Measurements from ENCODE around the gene DNM3.
A peak's percentile ranks its signal among the peaks of the same experiment; 100 is the strongest.

The DNM3 gene

GRCh38 chr1:171985639-171986038 lies 144.3 kb downstream of the DNM3 start:
- H3K27ac ChIP-seq (ENCODE audit: low read depth, low read length), result no peak overlapping the region
- no peak overlapping the region for H3K4me3 ChIP-seq (ENCODE audit: insufficient read depth, low read length, poor library complexity, severe bottlenecking)
- no peaks in the 10 kb centered on the region for H3K9me2 ChIP-seq (replicated peaks; ENCODE audit: insufficient read depth, low read length)
- no peak overlapping the region for H2AFZ ChIP-seq (ENCODE audit: low read depth, low read length, severe bottlenecking)
- H3K9ac ChIP-seq (ENCODE audit: low read length), result no peak overlapping the region
- no peaks in the 10 kb centered on the region for H3K36me3 ChIP-seq (ENCODE audit: low read length)
- H3K4me2 ChIP-seq (ENCODE audit: low read depth, low read length, poor library complexity, severe bottlenecking), result no peak overlapping the region
- H3K79me2 ChIP-seq (ENCODE audit: insufficient read depth, low read length), result no peaks in the 10 kb centered on the region
- no peaks in the 10 kb centered on the region for H3F3A ChIP-seq (ENCODE audit: insufficient read depth)
- H4K20me1 ChIP-seq (ENCODE audit: low read depth, low read length), result no peaks in the 10 kb centered on the region
- TF ChIP-seq CTCF (IDR thresholded peaks at IDR 0.05; ENCODE audit: insufficient read depth, low read length, poor library complexity, severe bottlenecking) (peak; percentile 10), EZH2phosphoT487 (conservative IDR thresholded peaks at IDR 0.05; ENCODE audit: low read length) (no peak)
- no peaks in the 10 kb centered on the region for H3K27me3 ChIP-seq (ENCODE audit: low read length)
- H3K9me3 ChIP-seq (ENCODE audit: insufficient read depth, low read length), result no peaks in the 10 kb centered on the region

- H3K27me3 ChIP-seq (ENCODE audit: low read length), result no peaks in the 10 kb centered on the region
- no peaks in the 10 kb centered on the region for H3K9me2 ChIP-seq (replicated peaks; ENCODE audit: insufficient read depth, low read length)
- H3K9me3 ChIP-seq (ENCODE audit: insufficient read depth, low read length), result no peaks in the 10 kb centered on the region
- H3K36me3 ChIP-seq (ENCODE audit: low read length), result no peaks in the 10 kb centered on the region
- H4K20me1 ChIP-seq (ENCODE audit: low read depth, low read length), result no peaks in the 10 kb centered on the region
- no peak for TF ChIP-seq CTCF (IDR thresholded peaks at IDR 0.05; ENCODE audit: insufficient read depth, low read length, poor library complexity, severe bottlenecking)
- no peak for TF ChIP-seq EZH2phosphoT487 (conservative IDR thresholded peaks at IDR 0.05; ENCODE audit: low read length)
- no peak overlapping the region for H3K4me3 ChIP-seq (ENCODE audit: insufficient read depth, low read length, poor library complexity, severe bottlenecking)
- H3K27ac ChIP-seq (ENCODE audit: low read depth, low read length), result no peak overlapping the region
- no peak overlapping the region for H3K4me2 ChIP-seq (ENCODE audit: low read depth, low read length, poor library complexity, severe bottlenecking)
- no peak overlapping the region for H2AFZ ChIP-seq (ENCODE audit: low read depth, low read length, severe bottlenecking)
- H3K9ac ChIP-seq (ENCODE audit: low read length), result no peak overlapping the region
- no peaks in the 10 kb centered on the region for H3F3A ChIP-seq (ENCODE audit: insufficient read depth)
- H3K79me2 ChIP-seq (ENCODE audit: insufficient read depth, low read length), result no peaks in the 10 kb centered on the region
Measured at GRCh38 chr1:171988243-171988885, 147.1 kb downstream of the DNM3 start.

- Histone ChIP-seq H3K27ac (ENCODE audit: low read depth, low read length) (no peak overlapping the region), H3K9ac (ENCODE audit: low read length) (no peak overlapping the region), H3K36me3 (ENCODE audit: low read length) (no peaks in the 10 kb centered on the region), H2AFZ (ENCODE audit: low read depth, low read length, severe bottlenecking) (no peak overlapping the region), H3F3A (ENCODE audit: insufficient read depth) (no peaks in the 10 kb centered on the region), H3K4me3 (ENCODE audit: insufficient read depth, low read length, poor library complexity, severe bottlenecking) (no peak overlapping the region), H3K9me2 (replicated peaks; ENCODE audit: insufficient read depth, low read length) (no peaks in the 10 kb centered on the region), H3K4me2 (ENCODE audit: low read depth, low read length, poor library complexity, severe bottlenecking) (no peak overlapping the region), H3K79me2 (ENCODE audit: insufficient read depth, low read length) (no peaks in the 10 kb centered on the region), H3K27me3 (ENCODE audit: low read length) (no peaks in the 10 kb centered on the region), H3K9me3 (ENCODE audit: insufficient read depth, low read length) (no peaks in the 10 kb centered on the region), H4K20me1 (ENCODE audit: low read depth, low read length) (no peaks in the 10 kb centered on the region)
- TF ChIP-seq CTCF (IDR thresholded peaks at IDR 0.05; ENCODE audit: insufficient read depth, low read length, poor library complexity, severe bottlenecking), result no peak
- no peak for TF ChIP-seq EZH2phosphoT487 (conservative IDR thresholded peaks at IDR 0.05; ENCODE audit: low read length)
Measured at GRCh38 chr1:171990371-171990770, 149.1 kb downstream of the DNM3 start.
